Endothelial cell (in vitro differentiated cells): ENCODE measurements around the gene NRCAM. TPM values are rescaled to one million over a fixed set of nuclear protein-coding genes. Genes with fewer than 3 reads are reported as not detected.
A peak's percentile ranks its signal among the peaks of the same experiment; 100 is the strongest.

Experiments used
- DNase-seq: peaks from one replicate; pipeline ENCODE4 v3.0.0; 2021; ENCODE audit warnings: low spot score
- H3K27ac Mint-ChIP-seq: one replicate; pipeline ENCODE4 v1.8.0; 2021; ENCODE audit warnings: mixed read lengths, inconsistent platforms; ENCODE audit not compliant: unreplicated experiment
- H3K27me3 Mint-ChIP-seq: one replicate; pipeline ENCODE4 v1.8.0; 2021; ENCODE audit warnings: mild to moderate bottlenecking, moderate library complexity, mixed read lengths, inconsistent platforms; ENCODE audit not compliant: unreplicated experiment
- H3K36me3 Mint-ChIP-seq: one replicate; pipeline ENCODE4 v1.8.0; 2021; ENCODE audit warnings: mild to moderate bottlenecking, low read depth, mixed read lengths, inconsistent platforms; ENCODE audit not compliant: unreplicated experiment
- H3K4me1 Mint-ChIP-seq: one replicate; pipeline ENCODE4 v1.8.0; 2021; ENCODE audit warnings: mild to moderate bottlenecking, mixed read lengths, inconsistent platforms; ENCODE audit not compliant: unreplicated experiment
- H3K4me3 Mint-ChIP-seq: one replicate; pipeline ENCODE4 v1.8.0; 2021; ENCODE audit warnings: mild to moderate bottlenecking, mixed read lengths, inconsistent platforms; ENCODE audit not compliant: unreplicated experiment
- H3K9me3 Mint-ChIP-seq: one replicate; pipeline ENCODE4 v1.8.0; 2021; ENCODE audit warnings: mixed read lengths, inconsistent platforms; ENCODE audit not compliant: unreplicated experiment
- total RNA-seq: library from RNA; stranded (reverse); fragmentation: NEBNext Ultra II Directional; extraction: Animal tissue kit (Norgen Biotek cat#: 25700); gene quantifications from one replicate; pipeline ENCODE4 v1.2.1, GENCODE V29; 2021; ENCODE audit not compliant: unreplicated experiment
- TF ChIP-seq, protein P1 (sequence below): fragments of 200-600 bp; sonication (generic); IDR thresholded peaks from one replicate; pipeline ENCODE4 v1.5.0; 2021; ENCODE audit warnings: antibody characterized with exemption; ENCODE audit not compliant: unreplicated experiment

The NRCAM gene
- total RNA-seq, 1 donor from 2014 or later: 2.2 TPM

DNA sequence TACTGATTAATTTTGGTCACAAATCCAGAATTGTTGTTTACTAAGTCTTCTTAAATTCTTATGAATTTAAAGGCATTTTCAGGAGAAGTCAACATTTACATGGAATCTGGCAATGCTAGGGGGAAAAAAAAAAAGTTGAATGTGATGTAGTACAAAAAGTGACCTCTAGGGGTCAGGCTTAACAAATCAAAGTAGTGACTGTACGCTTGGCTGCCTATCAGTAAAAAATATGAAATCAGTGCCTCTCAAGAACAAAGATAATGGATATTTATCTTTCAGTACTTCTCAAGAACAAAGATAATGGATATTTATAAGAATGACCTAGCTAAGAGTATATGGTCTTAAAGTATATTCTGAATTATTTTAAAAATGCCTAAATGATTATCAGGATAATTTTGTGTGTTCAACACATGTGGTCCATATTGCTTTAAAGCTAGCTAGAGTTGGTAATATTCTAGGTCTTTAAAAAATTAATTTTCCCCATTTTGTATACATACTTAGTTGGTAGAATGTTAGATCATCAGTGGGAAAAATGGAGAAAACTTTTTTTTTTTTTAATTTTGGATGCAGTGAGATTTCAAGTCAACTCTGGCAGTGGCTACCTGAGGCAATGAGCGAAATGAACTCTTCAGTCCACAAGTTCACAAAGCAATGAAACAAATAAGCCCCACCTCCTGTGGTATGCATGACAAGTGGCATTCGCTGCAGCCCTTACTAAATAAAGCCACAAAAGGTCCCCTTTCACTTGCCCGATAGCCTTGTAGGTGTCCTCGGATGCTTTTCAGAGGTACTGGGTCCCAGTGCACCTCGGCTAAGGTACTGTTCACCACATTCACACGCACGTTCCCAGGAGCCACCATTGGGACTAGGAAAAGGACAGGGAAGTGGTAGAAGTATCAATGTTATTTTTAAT is 274.9 kb downstream of the NRCAM start:
- H3K36me3 Mint-ChIP-seq: no peaks in the 10 kb centered on the region
- H3K4me3 Mint-ChIP-seq: no peak overlapping the region

DNA sequence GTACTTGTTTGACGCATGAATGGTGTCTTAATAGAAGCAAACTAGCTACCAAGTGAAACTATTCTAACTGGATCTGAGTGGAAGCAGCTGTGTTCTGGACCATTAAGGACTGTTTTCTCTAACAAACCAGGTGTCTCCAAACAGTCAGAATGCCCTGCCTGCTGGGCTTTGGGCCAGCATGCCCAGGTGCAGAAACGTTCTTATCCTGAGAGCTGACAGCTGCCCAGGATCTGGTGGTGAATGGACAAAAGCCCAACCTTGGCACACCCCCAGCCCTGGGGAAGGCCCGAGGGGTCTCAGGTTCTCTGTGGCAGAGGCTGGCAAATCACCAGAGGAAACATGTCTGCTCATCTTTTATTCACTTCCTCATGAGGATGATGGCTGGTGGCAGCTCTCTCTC is 277.8 kb downstream of the NRCAM start:
- H3K27me3 Mint-ChIP-seq: peaks cover 3% of the 10 kb centered on the region
- no peaks in the 10 kb centered on the region for H3K4me1 Mint-ChIP-seq
- H3K27ac Mint-ChIP-seq: no peak overlapping the region
- no peak overlapping the region for H3K4me3 Mint-ChIP-seq
- DNase-seq: no peak
- TF ChIP-seq, protein P1, sequence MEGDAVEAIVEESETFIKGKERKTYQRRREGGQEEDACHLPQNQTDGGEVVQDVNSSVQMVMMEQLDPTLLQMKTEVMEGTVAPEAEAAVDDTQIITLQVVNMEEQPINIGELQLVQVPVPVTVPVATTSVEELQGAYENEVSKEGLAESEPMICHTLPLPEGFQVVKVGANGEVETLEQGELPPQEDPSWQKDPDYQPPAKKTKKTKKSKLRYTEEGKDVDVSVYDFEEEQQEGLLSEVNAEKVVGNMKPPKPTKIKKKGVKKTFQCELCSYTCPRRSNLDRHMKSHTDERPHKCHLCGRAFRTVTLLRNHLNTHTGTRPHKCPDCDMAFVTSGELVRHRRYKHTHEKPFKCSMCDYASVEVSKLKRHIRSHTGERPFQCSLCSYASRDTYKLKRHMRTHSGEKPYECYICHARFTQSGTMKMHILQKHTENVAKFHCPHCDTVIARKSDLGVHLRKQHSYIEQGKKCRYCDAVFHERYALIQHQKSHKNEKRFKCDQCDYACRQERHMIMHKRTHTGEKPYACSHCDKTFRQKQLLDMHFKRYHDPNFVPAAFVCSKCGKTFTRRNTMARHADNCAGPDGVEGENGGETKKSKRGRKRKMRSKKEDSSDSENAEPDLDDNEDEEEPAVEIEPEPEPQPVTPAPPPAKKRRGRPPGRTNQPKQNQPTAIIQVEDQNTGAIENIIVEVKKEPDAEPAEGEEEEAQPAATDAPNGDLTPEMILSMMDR: no peak
- H3K9me3 Mint-ChIP-seq: no peaks in the 10 kb centered on the region
- H3K36me3 Mint-ChIP-seq: no peaks in the 10 kb centered on the region

More for the DNA sequence above, 274.9 kb downstream of the NRCAM start:
- Mint-ChIP-seq H3K27ac (no peak overlapping the region), H3K9me3 (no peaks in the 10 kb centered on the region), H3K27me3 (peaks cover 3% of the 10 kb centered on the region), H3K4me1 (no peaks in the 10 kb centered on the region)
- TF ChIP-seq, protein P1: peak; percentile 95
- no peak for DNase-seq

DNA sequence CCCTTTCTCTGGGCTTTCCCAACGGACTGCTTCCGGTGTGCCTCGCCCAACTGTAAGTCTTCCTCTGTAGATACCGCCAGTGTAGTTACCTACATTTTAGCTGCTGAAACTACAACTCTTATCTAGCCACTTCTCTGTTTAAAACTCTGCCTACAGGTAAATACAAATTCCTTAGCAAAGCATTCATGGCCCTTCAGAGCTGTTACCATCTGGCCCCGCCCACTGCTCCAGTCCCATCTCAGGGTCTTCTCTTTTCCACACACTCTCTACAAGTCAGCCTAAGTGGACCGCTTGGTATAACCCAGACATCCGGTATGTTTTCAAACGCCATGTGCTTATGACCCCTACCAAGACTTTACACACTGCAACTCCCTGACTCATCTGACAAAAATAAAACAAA is 285.1 kb downstream of the NRCAM start:
- Mint-ChIP-seq H3K4me3 (no peak overlapping the region), H3K27ac (no peak overlapping the region)
- DNase-seq: no peak

DNA sequence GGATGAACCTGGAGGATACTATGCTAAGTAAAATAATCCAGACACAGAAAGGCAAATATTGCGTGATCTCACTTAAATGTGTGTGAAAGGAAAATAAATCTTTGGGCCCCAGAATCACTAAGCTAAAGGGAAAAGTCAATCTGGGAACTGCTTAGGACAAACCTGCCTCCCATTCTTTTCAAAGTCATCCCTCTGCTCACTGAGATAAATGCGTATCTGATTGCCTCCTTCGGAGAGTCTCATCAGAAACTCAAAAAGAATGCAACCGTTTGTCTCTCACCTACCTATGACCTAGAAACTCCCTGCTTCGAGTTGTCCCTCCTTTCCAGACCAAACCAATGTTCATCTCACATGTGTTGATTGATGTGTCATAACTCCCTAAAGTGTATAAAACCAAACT is 286.0 kb downstream of the NRCAM start:
- DNase-seq: no peak
- no peak overlapping the region for H3K4me3 Mint-ChIP-seq
- H3K9me3 Mint-ChIP-seq: no peaks in the 10 kb centered on the region
- H3K36me3 Mint-ChIP-seq: no peaks in the 10 kb centered on the region
- no peaks in the 10 kb centered on the region for H3K27me3 Mint-ChIP-seq
- H3K27ac Mint-ChIP-seq: no peak overlapping the region
- TF ChIP-seq, protein P1: no peak
- H3K4me1 Mint-ChIP-seq: no peaks in the 10 kb centered on the region

More for the DNA sequence above, 285.1 kb downstream of the NRCAM start:
- Mint-ChIP-seq H3K36me3 (no peaks in the 10 kb centered on the region), H3K9me3 (no peaks in the 10 kb centered on the region), H3K4me1 (no peaks in the 10 kb centered on the region), H3K27me3 (no peaks in the 10 kb centered on the region)
- TF ChIP-seq, protein P1: no peak

DNA sequence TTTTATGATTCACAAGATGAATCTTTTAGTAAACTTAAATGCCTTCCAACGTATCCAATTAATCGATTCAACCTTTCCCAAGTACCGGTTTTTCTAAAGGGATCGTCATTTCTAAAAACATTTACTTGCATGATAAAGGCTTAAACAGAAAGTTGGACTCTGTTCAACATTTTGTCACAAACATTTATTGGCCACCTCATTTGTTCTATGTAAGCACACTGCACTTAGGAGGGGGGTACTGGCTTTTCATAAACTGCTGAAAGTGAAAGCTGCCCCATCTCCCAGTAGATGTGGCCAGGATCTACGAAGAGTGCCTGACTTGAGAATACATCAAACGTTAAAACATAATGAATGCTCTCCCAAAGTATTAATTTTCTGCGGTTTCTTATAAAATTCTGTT is 288.8 kb downstream of the NRCAM start:
- no peaks in the 10 kb centered on the region for H3K9me3 Mint-ChIP-seq
- H3K4me1 Mint-ChIP-seq: no peaks in the 10 kb centered on the region
- DNase-seq: no peak
- no peak overlapping the region for H3K27ac Mint-ChIP-seq
- H3K36me3 Mint-ChIP-seq: no peaks in the 10 kb centered on the region
- no peak overlapping the region for H3K4me3 Mint-ChIP-seq
- H3K27me3 Mint-ChIP-seq: peaks cover 2% of the 10 kb centered on the region
- TF ChIP-seq, protein P1: no peak
